GM23338 (cell line): ENCODE data around the gene PCDHA8. TPM values are rescaled to one million over a fixed set of nuclear protein-coding genes. Genes with fewer than 3 reads are reported as not detected.

Experiments used
- ATAC-seq: fragments of 200-7000 bp; cut with Tn5 transposase; 3 replicates; pipeline ENCODE4 v1.9.1; 2020
- DNase-seq: peaks from one replicate; pipeline ENCODE4 v3.0.0-alpha.2; 2015; ENCODE audit warnings: low spot score
- H2AFZ ChIP-seq: fragments of 200-600 bp; sonication (generic); 2 replicates; pipeline ENCODE4 v1.8.0; 2016; ENCODE audit warnings: antibody characterized with exemption, mild to moderate bottlenecking, moderate library complexity
- H3F3A ChIP-seq: fragments of 200-600 bp; sonication (generic); replicated peaks from 2 replicates; pipeline ENCODE4 v1.8.0; 2017; ENCODE audit warnings: antibody characterized with exemption, mixed run types, low read depth
- H3K27ac ChIP-seq: fragments of 200-600 bp; sonication (generic); 2 replicates; pipeline ENCODE4 v1.6.1; 2016; ENCODE audit warnings: low read depth
- H3K27me3 ChIP-seq: fragments of 200-600 bp; sonication (generic); 2 replicates; pipeline ENCODE4 v1.8.0; 2016; ENCODE audit warnings: mild to moderate bottlenecking, mixed run types, moderate library complexity; ENCODE audit not compliant: insufficient read depth
- H3K36me3 ChIP-seq: fragments of 200-600 bp; sonication (generic); 2 replicates; pipeline ENCODE4 v1.8.0; 2016; ENCODE audit warnings: mild to moderate bottlenecking; ENCODE audit not compliant: insufficient read depth
- H3K4me1 ChIP-seq: fragments of 200-600 bp; sonication (generic); 2 replicates; pipeline ENCODE4 v1.8.0; 2016; ENCODE audit warnings: mild to moderate bottlenecking, moderate library complexity; ENCODE audit not compliant: insufficient read depth
- H3K4me2 ChIP-seq: fragments of 200-600 bp; sonication (generic); 2 replicates; pipeline ENCODE4 v1.7.1; 2017; ENCODE audit warnings: mixed run types
- H3K4me3 ChIP-seq: fragments of 200-600 bp; sonication (generic); 2 replicates; pipeline ENCODE4 v1.6.1; 2016; ENCODE audit warnings: mixed run types
- H3K79me2 ChIP-seq: fragments of 200-600 bp; sonication (generic); replicated peaks from 2 replicates; pipeline ENCODE4 v1.8.0; 2017; ENCODE audit warnings: mild to moderate bottlenecking; ENCODE audit not compliant: insufficient read depth
- H3K9me2 ChIP-seq: fragments of 200-600 bp; sonication (generic); 2 replicates; pipeline ENCODE4 v1.8.0; 2017; ENCODE audit not compliant: insufficient read depth
- H4K20me1 ChIP-seq: fragments of 200-600 bp; sonication (generic); replicated peaks from 2 replicates; pipeline ENCODE4 v1.8.0; 2017; ENCODE audit warnings: mild to moderate bottlenecking; ENCODE audit not compliant: insufficient read depth
- H3K27ac Mint-ChIP-seq: 2 replicates; pipeline ENCODE4 v1.8.0; 2020; ENCODE audit warnings: inconsistent platforms, mild to moderate bottlenecking, moderate library complexity, mixed read lengths
- H3K27me3 Mint-ChIP-seq: 3 replicates; pipeline ENCODE4 v1.8.0; 2022; ENCODE audit warnings: low read depth, mild to moderate bottlenecking, moderate library complexity, mixed read lengths, inconsistent platforms; ENCODE audit not compliant: insufficient read depth, poor library complexity
- H3K36me3 Mint-ChIP-seq: 3 replicates; pipeline ENCODE4 v1.8.0; 2021; ENCODE audit warnings: low read depth, mild to moderate bottlenecking, inconsistent platforms, moderate library complexity, mixed read lengths
- H3K4me1 Mint-ChIP-seq: 3 replicates; pipeline ENCODE4 v1.8.0; 2020; ENCODE audit warnings: mild to moderate bottlenecking, inconsistent platforms, mixed read lengths
- H3K4me3 Mint-ChIP-seq: 3 replicates; pipeline ENCODE4 v1.8.0; 2021; ENCODE audit warnings: moderate library complexity, mild to moderate bottlenecking, inconsistent platforms, mixed read lengths
- H3K9me3 Mint-ChIP-seq: 3 replicates; pipeline ENCODE4 v1.8.0; 2020; ENCODE audit warnings: moderate library complexity, mild to moderate bottlenecking, inconsistent platforms, mixed read lengths
- CTCF ChIP-seq, 2 experiments: fragments of 200-600 bp in 1 of 2; sonication (generic) in 1 of 2; conservative IDR thresholded peaks; 2 replicates each; pipeline versions ENCODE4 v1.5.1 to v1.6.1; 2016 to 2017; ENCODE audit warnings: antibody characterized with exemption in 2 of 2, low read depth in 2 of 2, mild to moderate bottlenecking in 2 of 2, moderate library complexity in 1 of 2
- ETS1 ChIP-seq: IDR thresholded peaks from 2 replicates; pipeline ENCODE4 v1.6.1; 2016; ENCODE audit warnings: antibody characterized with exemption
- POLR2AphosphoS5 ChIP-seq: IDR thresholded peaks from 2 replicates; pipeline ENCODE4 v1.6.1; 2016; ENCODE audit warnings: antibody characterized with exemption, low read depth
- ZNF114 ChIP-seq: fragments of 250-450 bp; sonication (Bioruptor Pico); IDR thresholded peaks from 2 replicates; pipeline ENCODE4 v1.5.0; 2020; ENCODE audit warnings: mild to moderate bottlenecking, moderate library complexity
- ZNF462 ChIP-seq: fragments of 250-450 bp; sonication (Bioruptor Pico); IDR thresholded peaks from 2 replicates; pipeline ENCODE4 v1.5.0; 2020; ENCODE audit warnings: mild to moderate bottlenecking, moderate library complexity
- polyA plus RNA-seq: library from polyadenylated mRNA; unstranded; fragments of >200 nt; fragmentation: Nextera tagmentation; extraction: Ambion mirVana; gene quantifications from 2 replicates; pipeline ENCODE4 v1.2.1, GENCODE V29; 2016
- total RNA-seq: library from RNA; depleted of rRNA; stranded (reverse); fragments of >200 nt; shearing (Covaris generic); gene quantifications from 2 replicates; pipeline ENCODE4 v1.2.3, GENCODE V29; 2014

The PCDHA8 gene
- total and polyA plus RNA-seq, 2 experiments from 2014 or later, result 0.86 to 3.1 TPM

GRCh38 chr5:140827704-140828361 is 13.2 kb upstream of the PCDHA8 start, which contains the start of gene PCDHA6 (continued):
- peak; percentile 29 to 31; a peak in 3 of 4 replicates for TF ChIP-seq CTCF (conservative IDR thresholded peaks at IDR 0.05; ENCODE audit: low read depth in 2 of 2)
- no peak for TF ChIP-seq POLR2AphosphoS5
- TF ChIP-seq ZNF114 (CRISPR knock-in tag), result no peak
- no peak for TF ChIP-seq ETS1

- H3K4me3 Mint-ChIP-seq, result peak overlapping the region; percentile 68; the same call in 2 of the 3 replicates
- H3K27ac ChIP-seq, result no peak overlapping the region
- H3K4me2 ChIP-seq, result no peak overlapping the region
- H3K27me3 Mint-ChIP-seq, result peaks cover 2% of the 10 kb centered on the region
- no peaks in the 10 kb centered on the region for H4K20me1 ChIP-seq
- DNase-seq (peak; percentile 57), ATAC-seq (peak; percentile 48; the same call in 2 of the 3 replicates)
- no peaks in the 10 kb centered on the region for H3K27me3 ChIP-seq
- H3K36me3 ChIP-seq, result no peaks in the 10 kb centered on the region
- H3K9me2 ChIP-seq, result no peaks in the 10 kb centered on the region
- no peaks in the 10 kb centered on the region for H3F3A ChIP-seq
- no peak overlapping the region for H2AFZ ChIP-seq
- no peaks in the 10 kb centered on the region for H3K79me2 ChIP-seq
- no peak overlapping the region for H3K27ac Mint-ChIP-seq
- TF ChIP-seq ZNF462 (CRISPR knock-in tag) (no peak), CTCF (conservative IDR thresholded peaks at IDR 0.05; ENCODE audit: low read depth in 2 of 2) (peak; percentile 38 to 45)
- no peaks in the 10 kb centered on the region; the same call in 2 of the 3 replicates for H3K4me1 Mint-ChIP-seq
- H3K36me3 Mint-ChIP-seq, result peaks cover 18% of the 10 kb centered on the region
- no peaks in the 10 kb centered on the region for H3K4me1 ChIP-seq
- peaks cover 5% of the 10 kb centered on the region; the same call in 2 of the 3 replicates for H3K9me3 Mint-ChIP-seq
- peak overlapping the region; percentile 37; the same call in 1 of the 2 replicates for H3K4me3 ChIP-seq
Measured at GRCh38 chr5:140828362-140828737, 12.6 kb upstream of the PCDHA8 start.
